Activated T-cell treated with anti-CD3 and anti-CD28 coated beads for 4 hours (primary cell): Measurements from ENCODE around the gene PPP2R2B.

Experiments
- DNase-seq: peaks from one replicate; pipeline ENCODE4 v3.0.0-alpha.2; 2020

PPP2R2B gene

DNA sequence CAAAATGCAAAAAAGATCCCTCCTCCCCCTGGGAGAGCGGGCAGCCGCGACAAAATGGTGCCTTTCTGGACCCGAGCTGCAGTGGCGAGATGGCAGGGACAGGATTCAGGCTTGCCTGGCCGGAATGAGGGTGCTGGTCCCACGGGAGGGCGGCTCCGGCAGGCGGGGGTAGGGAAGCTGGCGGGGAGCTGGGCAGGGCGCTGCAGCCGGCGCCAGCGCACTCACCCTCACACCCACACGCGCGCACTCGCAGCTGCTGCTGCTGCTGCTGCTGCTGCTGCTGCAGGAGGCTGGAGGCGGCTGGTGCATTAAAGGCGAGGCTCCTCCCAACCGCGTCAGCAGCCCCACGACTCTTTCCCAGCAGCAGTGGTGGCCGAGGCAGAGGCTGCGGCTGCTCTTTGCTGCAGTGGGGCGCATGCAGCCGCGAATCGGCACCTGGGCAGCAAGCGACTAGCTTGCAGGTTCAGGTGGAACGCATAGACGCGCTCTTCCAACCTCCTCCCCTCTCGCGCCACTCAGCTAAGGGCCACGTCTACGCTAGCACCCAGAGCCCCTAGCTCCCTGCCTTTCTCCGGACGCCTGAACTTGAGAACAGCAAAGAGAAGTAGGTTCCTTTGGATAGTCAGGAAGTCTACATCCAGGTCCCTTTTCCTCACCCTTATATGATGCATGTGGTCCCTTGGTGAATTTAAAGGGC, at the start of gene PPP2R2B:
Gene PPP2R2B, minus strand, starts transcription at position 282 of the 697 bp plus-strand sequence.
- DNase-seq = no peak

DNA sequence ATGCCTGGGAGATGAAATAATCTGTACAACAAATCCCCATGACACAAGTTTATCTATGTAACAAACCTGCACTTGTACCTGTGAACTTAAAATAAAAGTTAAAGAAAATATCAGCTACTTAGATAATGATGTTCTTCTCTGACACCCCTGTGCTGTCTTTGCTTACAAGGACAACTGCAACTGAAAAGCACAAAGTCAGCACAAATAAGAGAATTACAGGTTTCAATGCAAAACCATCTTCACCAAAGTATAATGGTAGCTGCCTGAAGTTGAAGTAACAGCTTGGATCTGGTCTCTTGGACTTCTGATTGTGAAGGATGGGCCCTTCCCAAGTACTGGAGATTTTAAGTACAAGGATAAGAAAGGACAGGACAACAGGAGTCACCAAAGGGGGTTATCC, 45.6 kb upstream of the PPP2R2B start:
- DNase-seq = no peak

DNA sequence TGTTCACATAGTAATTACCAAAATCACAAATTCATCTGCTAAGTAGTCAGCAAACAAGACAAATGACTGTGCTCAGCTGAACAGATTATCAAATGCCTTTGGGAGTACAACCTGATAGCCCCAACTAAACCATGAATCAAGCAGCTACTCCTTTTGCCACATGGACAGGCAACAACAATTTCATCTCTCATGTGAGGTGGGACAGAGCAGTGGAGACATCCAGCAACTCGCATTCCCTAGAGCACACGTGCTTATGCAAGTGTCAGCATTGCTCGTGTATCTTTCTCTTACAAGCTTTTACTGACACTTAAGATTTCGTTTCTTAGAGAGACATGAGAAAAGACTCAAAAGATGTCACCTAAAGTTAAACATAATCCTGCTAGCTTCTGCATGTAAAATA, 42.7 kb upstream of the PPP2R2B start:
- DNase-seq = no peak

DNA sequence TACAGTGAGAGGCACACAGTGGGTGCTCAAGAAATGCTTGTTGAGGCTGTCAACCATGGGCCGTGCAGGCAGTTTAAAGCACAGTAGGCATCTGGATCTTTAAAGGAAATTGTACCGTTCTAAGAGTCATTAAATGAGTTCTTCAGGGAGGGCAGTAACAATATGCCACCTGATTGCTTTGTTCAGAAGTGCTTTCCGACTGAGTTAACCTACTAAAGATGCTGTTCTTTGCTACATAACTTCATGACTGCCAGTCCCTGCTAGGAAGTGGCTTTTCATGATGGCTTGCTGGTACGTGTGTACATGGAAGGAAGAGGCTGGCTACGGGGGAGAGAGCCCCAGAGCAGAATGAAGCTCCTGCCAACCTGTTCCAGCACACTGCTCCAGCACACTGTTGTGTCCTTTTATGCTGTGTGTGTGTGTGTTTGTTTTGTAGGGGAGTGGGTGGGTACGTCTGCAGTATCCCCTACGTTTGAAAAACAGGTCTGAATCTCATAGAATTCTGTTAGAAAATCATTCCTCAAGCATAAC, 41.9 kb upstream of the PPP2R2B start:
- DNase-seq = no peak

DNA sequence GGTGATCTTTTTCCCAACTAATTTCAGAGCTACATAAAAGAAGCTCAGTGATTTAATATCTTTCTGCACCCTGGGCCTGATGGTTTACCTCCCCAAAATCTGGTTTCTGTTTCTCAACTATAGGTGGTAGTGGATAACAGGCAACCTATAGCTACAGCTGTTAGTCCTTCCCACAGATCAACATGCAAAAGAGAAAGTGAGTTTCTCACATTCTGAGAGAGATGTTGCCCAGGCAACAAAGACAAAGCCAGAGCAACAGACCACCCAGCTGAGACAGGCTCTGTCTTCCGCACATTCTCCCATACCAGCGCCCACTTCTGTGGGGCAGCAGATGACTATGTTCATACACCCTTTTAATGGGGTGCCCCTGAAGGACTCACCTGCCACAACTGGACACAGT, 40.7 kb upstream of the PPP2R2B start:
- no peak for DNase-seq

DNA sequence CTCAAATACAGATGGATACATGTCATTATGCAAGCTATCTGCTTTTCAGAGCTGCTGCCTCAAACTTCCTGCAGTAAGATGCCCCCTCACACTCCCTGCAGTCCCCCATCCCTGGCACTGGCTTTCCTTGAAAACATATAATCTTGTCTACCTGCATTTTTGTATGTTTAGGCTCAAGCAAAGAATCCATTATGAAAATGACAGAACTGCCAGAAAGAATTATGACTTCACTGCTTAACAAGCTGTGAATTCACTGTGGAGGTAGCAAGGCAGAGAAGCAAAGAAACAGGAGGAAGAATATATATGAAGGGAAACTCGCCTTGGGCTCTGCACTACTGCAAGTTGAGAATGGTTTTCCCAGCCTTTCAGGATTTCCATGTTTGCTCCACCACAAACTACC, 39.4 kb upstream of the PPP2R2B start:
- no peak for DNase-seq

DNA sequence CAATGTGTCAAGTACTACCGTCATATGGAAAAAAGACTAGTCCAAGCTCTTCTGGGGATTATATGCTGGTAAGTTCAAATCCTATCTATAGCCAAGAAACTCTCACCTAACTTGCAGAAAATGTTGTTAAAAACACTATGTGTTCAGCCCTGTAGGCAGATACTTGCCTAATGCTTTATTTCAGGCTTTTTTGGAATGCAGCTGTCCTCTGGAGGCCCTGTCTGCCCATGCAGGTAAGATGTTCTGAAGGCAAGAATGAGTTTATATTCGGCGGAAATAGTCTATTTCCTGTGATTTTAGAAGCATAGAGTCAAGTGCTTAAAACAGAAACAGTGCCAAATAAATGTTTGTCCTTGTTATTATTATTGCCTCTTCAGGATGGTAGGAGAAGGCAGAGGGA, 34.3 kb upstream of the PPP2R2B start:
- no peak for DNase-seq

DNA sequence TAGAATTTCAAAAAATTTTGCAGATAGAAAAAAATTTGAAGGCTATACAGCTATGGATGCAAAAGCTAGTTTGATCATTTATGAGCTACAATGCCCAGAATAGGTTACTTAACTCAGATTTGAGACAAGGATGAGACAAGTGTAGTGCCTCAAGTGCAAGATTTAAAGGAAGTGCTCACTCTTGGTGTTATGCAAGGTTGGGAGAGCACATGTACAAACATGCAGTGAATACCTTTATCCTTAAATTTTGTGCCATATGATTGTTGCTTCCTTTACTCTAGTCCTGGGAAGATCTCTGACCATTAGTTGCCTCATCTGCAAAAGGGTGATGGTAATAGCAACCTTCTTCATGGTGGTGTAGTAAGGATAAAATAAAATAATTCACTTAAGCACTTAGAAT, 31.7 kb upstream of the PPP2R2B start:
- DNase-seq = no peak

DNA sequence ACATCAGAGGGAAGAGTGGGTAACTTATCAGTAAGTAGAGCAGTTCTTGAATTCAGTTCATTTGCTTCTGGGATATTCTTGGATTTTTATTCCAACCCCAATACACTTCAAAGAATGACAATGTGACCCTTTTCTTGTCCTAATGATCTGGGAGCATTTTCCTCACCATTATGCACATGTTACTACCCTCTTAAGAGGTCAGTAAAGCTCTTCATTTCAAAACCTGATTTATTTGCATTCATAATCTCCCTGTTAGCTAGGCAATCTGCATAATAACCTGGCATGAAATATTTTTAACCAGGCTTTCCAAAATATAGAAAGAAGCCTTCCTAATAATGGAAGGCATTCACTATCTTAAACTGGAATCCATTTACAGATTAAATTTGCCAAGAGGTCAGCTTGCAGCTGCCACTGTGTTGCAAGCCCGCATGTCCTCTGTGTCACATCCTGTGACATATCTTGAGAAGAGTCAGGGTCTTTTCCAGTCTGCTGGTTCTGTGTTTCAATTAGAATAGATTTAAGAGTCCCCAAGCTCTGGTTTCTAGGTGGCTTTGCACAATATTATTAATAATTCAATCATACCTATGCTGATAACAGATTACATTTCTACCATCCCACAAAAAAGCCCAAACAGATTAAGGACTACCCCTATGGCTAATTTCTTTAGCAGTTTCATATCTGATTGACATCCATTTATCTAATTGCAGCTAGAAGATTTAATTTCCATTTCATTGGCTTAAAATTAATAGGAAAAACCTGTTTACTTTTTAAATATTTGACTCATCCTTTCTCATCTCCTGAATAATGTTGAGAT, 30.9 kb upstream of the PPP2R2B start:
- DNase-seq = no peak

DNA sequence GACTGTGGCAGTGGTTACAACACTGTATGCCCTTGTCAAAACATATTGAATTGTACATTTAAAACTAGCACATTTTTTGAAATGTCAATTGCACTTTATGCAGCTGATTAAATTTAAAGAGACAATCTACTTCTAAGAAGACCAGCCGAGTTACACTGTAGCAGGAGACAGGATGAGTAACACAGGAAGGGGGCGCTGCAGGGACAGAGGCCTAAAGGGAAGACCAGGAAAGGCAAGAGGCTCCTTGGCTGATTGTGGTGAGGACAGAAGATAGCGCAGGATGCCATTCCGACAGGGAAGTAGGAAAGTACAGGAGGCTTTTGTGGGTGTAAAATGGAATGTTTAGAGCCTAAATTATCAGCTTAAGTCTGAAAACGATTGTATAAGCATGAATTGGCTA, 28.2 kb upstream of the PPP2R2B start:
- DNase-seq = no peak

DNA sequence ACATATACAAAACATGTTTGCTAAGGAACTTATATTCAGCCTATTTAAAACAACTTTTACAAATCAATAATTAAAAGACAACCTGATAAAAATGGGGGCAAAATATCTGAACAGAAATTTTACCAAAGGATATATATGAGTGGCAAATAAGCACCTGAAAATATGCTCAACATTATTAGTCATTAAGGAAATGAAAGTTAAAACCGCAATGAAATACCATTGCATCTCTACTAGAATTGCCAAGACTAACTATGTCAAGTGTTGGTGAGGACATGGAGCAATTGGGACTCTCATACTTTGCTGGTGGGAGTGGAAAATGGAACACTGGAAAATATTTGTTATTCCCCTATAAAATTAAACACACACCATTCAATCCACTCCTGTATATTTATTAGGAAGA, 26.3 kb upstream of the PPP2R2B start:
- DNase-seq = no peak

DNA sequence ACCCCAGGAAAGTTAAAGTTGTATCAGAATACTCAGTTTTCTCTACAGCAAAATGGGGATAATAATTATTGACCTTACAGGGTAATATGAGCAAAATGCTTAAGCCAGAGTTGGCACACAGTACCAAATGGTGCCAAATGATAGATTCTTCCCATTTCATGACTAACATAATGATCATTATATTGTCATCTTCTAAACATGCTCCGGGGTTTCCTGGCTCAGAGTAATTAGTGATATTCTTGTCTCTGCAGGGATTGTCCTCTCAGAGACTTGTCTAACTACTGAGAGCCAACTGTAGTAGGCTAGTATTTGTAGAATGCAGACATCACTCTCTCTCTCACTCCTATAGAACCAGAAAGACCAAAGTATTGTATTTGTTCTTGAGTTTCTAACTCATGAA, 25.2 kb upstream of the PPP2R2B start:
- no peak for DNase-seq

DNA sequence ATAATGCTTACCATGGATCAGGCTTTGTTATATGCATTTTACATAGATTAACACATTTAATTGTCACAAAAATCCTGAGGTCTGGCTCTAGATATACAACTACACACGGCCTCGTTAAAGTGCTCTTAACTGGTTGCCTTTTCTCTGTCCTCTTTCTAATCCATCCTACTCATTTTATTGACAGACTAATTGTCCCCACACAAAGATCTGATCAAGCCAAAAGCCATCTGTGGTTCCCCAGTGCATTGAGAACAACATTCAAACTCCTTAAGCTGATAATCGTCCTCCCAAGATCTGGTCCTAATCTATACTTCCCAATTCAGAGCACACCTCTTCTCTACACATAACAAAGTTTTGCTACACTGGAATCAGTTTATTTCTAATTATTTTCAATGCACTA, 23.9 kb upstream of the PPP2R2B start:
- DNase-seq = no peak

DNA sequence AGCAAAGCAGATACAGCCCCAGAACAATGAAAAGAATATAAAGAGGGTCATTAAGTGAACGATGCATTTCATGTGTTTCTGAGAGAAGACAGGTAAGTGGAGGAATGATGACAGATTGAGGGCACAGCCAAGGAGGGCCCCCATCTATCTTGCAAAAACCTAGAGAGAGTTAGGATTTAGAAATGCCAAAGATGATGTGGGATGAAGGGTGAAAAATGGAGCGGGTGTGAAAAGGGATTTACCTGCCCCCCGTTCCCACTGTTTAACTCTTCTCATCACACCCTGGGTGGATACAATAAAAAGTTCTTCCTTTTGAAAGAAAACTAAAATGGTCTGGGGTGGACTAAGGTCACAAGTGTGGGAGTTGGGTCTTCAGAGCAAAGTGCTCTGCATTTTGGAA, 18.5 kb upstream of the PPP2R2B start:
- no peak for DNase-seq

DNA sequence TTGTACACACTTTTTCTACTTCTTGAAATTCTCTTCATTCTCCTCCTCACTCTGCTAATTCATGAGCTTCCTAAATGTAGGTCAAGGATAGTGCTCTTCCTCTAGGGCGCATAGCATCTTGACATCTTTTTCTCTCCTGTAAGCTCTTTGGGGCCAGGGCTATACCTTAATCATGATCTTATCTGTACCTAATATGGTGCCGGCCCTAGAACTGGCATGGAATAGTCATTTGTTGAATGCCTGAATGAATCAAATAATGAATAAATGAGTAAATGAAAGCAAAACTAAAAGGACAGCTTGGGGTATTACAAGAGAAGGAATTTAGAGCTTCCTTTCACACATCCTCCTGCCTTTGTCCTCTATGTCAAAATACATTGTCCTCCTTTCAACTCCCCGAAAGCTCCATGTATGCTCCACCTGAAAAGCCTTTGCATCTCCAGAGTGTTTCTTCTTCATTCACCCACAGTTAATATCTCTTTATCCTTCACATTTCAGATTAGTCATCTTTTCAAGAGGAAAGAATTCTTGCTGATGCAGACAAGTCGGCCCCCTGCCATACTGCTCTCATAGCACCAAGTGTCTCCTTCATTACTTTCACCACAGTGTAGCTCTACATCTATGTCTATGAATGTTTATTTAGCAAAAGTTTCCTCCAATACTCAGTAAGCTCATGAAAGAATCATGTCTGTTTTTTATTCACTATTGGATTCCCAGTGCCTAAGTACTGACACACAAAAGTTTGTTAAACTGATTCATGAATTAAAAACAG, 16.4 kb upstream of the PPP2R2B start:
- no peak for DNase-seq

DNA sequence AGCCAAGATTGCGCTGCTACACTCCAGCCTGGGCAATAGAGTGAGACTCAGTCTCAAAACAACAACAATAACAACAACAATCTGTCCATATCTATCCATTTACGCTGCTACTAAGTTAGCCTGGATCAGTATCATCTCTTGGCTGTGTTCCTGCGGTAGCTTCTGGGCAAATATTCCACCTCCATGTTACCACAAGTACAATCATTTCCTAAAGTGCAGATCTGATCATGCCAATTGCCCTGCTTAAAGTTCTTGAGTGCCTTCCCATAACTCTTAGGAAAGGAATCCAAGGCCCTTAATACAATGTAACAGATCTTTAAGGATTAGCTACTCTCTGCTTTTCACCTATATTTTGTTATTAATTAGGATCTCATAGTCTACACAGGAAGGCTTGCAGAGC, 15.4 kb upstream of the PPP2R2B start:
- no peak for DNase-seq

DNA sequence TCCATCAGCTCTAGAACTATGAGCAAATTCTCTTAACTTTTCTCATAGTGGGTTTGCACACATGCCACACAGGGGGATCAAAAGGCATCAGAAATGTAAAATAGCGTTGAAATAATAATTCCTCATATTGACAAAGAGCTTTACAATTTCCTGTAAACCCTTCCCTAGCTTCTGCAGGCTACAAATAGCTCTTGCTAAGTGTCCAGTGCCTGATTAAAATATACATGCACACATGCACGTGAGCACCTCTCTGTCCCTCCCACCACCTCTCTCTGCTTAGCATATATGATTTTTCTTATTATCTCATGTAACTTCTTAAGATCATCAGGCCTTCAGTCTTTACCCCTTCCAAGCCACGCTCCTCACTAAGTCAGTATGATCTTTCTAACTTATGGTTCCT, 13.7 kb upstream of the PPP2R2B start:
- no peak for DNase-seq

DNA sequence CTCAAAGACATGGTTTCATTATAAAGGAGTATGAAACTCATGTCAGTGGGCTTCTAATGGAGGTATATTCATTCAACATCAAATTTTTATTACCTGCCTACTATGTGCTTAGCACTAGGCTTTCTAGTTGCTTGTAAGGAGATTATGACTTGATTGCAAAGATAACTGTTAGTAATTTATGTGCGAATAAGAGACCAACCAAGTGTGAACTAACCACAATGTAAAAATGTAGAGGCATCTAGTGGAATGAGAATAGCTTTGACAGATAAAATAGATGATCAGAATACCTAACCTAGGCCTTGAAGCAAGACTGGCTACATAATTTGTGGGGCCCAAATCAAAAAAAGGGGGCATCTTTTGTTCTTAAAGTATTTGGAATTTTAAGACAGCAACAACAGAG, 13.0 kb upstream of the PPP2R2B start:
- DNase-seq = no peak

DNA sequence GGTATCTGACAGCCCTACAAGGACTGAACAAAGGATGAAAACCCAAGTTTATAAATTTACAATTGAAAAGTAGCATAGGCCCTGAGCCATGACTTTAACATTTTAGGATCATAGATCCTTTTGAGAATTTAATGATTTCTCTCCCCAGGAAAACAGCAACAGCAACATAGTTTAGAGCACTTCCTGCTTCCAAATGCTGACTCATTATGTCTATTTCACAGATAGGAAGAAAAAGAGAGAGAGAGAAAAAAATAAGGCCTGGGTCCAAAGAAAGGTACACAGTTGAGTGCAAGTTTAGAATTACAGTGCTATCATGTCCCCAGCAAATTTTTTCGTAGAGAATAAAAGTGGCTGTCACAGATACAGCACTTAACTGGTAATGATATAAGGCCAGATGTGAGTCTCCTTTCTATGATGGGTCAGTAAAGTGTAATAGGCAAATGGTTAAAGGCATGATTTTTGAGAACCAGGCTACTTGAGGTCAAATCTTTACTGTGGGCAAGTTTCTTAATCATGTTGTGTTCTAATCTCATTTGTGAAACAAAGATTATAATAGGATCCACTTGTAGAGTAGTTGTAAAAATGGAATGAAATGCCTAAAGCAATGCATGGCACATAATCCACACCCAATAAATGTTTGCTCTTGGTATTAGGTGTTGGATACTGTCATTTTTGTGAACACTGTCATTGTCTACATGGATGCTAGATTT, 12.3 kb upstream of the PPP2R2B start:
- no peak for DNase-seq

DNA sequence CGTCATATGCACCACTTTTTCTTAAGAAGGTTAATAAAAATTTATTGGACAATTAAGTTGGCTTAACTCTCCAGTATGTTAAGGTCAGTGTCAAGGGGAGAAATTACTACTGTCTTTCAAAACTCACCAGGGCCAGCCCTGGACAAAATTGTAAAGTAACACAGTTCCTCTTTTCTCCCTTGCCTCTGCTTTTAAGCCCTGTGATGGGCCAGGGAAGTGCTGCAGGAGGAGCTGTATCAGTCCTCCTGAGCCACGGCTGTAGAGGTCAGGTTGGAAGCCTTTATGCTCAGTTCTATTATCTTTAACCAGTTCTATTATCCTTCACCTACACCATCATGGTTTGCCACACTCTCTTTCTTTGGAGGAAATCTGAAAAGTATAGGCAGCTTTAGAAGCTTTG, 11.5 kb upstream of the PPP2R2B start:
- no peak for DNase-seq

DNA sequence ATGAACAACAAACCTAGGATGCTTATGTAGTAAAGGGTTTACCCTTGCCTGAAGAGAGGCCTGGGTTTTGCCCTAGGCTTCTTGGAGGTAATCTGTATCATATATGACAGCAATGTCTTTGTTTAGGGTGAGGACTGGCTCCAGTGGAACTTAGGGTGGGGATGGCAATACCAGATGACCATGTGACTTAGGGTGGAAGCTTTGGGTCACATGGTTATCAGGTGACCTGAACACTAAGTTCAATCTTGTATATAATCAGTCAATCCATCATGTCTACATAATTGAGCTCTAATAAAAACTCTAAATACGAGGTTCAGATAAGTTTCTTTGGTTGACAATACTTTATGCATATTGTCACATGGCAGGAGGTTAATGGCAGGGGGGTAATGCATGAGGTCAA, 10.6 kb upstream of the PPP2R2B start:
- no peak for DNase-seq

DNA sequence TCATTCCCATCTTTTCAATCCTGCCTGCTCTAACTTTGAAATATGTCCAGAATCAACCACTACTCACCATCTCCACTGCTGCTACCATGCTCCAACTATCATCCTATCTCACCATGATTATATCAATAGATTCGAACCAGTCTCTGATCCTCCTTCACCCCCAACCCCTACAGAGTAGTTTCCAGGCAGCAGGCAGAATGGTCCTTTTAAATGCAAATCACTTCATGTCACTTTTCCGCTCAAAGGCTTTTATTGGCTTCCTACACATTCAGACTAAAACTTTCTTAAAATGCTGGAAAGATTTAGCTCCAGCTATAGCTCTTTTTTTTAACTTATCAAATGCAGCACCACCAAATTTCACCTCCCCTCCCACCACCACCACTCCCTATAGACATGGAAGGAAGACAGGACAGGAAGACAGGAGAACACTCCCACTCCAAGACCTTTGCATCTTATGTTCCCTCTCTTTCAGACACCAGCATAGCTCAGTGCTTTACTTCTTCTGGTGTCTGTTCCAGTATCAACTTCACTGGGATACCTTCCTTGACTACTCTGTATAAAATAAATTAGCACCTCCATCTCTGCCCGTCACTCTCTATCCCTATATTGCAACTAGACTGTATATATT, 9.9 kb upstream of the PPP2R2B start:
- no peak for DNase-seq
